Uterus (tissue), 2 donors: ENCODE results near the gene CASK.

Experiments used
- POLR2A ChIP-seq, 2 donors: fragments of 450-650 bp; IDR thresholded peaks; one replicate each; pipeline ENCODE4 v1.6.1; 2016; ENCODE audit warnings: antibody characterized with exemption in 2 of 2, mild to moderate bottlenecking in 1 of 2, moderate library complexity in 1 of 2
- TF ChIP-seq, protein P1 (sequence below), 4 experiments: fragments of 200-600 bp in 2 of 4; fragments of 450-650 bp in 2 of 4; sonication (generic) in 2 of 4; IDR thresholded peaks; one replicate each; pipeline ENCODE4 v1.5.1; 2016 to 2019; ENCODE audit warnings: antibody characterized with exemption in 4 of 4, mild to moderate bottlenecking in 2 of 4, moderate library complexity in 1 of 4

DNA sequence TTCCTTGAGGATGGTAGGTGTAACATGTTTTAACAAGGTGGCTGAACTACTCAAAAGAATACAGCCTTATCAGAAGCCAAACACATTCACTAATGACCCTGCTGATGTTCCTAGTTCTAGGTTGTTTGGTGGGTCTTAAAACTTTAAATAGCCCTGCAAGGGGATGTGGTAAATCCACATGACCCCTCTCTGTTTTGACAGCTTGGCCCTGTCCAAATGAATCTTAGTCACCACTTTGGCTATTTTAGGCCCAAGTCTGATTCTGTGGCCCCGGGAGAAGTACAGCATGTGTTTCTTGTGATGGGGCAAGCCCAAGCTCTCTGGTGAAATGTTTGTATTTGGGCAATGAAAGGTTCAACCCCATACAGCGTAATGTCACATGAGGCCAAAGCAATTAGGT is 289.1 kb downstream of the CASK start:
- TF ChIP-seq, protein P1, sequence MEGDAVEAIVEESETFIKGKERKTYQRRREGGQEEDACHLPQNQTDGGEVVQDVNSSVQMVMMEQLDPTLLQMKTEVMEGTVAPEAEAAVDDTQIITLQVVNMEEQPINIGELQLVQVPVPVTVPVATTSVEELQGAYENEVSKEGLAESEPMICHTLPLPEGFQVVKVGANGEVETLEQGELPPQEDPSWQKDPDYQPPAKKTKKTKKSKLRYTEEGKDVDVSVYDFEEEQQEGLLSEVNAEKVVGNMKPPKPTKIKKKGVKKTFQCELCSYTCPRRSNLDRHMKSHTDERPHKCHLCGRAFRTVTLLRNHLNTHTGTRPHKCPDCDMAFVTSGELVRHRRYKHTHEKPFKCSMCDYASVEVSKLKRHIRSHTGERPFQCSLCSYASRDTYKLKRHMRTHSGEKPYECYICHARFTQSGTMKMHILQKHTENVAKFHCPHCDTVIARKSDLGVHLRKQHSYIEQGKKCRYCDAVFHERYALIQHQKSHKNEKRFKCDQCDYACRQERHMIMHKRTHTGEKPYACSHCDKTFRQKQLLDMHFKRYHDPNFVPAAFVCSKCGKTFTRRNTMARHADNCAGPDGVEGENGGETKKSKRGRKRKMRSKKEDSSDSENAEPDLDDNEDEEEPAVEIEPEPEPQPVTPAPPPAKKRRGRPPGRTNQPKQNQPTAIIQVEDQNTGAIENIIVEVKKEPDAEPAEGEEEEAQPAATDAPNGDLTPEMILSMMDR (IDR thresholded peaks at IDR 0.05) = no peak
- TF ChIP-seq POLR2A (IDR thresholded peaks at IDR 0.05) = no peak
